ENCODE data around the gene AFAP1.

AFAP1 gene

GRCh38 chr4:7733801-7734650 is 205.6 kb downstream of the AFAP1 start:
- no peak for DNase-seq

GRCh38 chr4:7733201-7733600 is 206.5 kb downstream of the AFAP1 start:
- DNase-seq = no peak

GRCh38 chr4:7732263-7732662 is 207.4 kb downstream of the AFAP1 start:
- no peak for DNase-seq

GRCh38 chr4:7731437-7731836 is 208.2 kb downstream of the AFAP1 start:
- no peak for DNase-seq

- DNase-seq = no peak
Observed at GRCh38 chr4:7727749-7728148, 211.9 kb downstream of the AFAP1 start.

GRCh38 chr4:7726665-7727413 is 212.8 kb downstream of the AFAP1 start:
- DNase-seq = no peak

- no peak for DNase-seq
Observed at GRCh38 chr4:7725951-7726350, 213.7 kb downstream of the AFAP1 start.

- DNase-seq = no peak
Observed at GRCh38 chr4:7723625-7724024, 216.0 kb downstream of the AFAP1 start.

- DNase-seq = no peak
Observed at GRCh38 chr4:7722766-7723387, 216.8 kb downstream of the AFAP1 start.

GRCh38 chr4:7721984-7722551 is 217.6 kb downstream of the AFAP1 start:
- DNase-seq = no peak

GRCh38 chr4:7719354-7720174 is 220.1 kb downstream of the AFAP1 start:
- DNase-seq = peak; percentile 59

GRCh38 chr4:7717946-7718490 is 221.6 kb downstream of the AFAP1 start:
- no peak for DNase-seq

- no peak for DNase-seq
Observed at GRCh38 chr4:7717161-7717560, 222.5 kb downstream of the AFAP1 start.

- DNase-seq = no peak
Observed at GRCh38 chr4:7716010-7716721, 223.5 kb downstream of the AFAP1 start.

GRCh38 chr4:7715271-7716009 is 224.2 kb downstream of the AFAP1 start:
- DNase-seq = no peak

GRCh38 chr4:7714738-7715137 is 224.9 kb downstream of the AFAP1 start:
- no peak for DNase-seq

GRCh38 chr4:7714176-7714575 is 225.5 kb downstream of the AFAP1 start:
- DNase-seq = no peak

- DNase-seq = no peak
Observed at GRCh38 chr4:7713757-7714156, 225.9 kb downstream of the AFAP1 start.

GRCh38 chr4:7712021-7712671 is 227.5 kb downstream of the AFAP1 start:
- no peak for DNase-seq

GRCh38 chr4:7711307-7711963 is 228.2 kb downstream of the AFAP1 start:
- DNase-seq = no peak

Measured in activated naive CD4-positive, alpha-beta T cell treated with Interleukin-2 at 50 U/mL for 16 hours (primary cell).